HepG2 (cell line): ENCODE measurements around the gene MRNIP. TPM values are rescaled to one million over a fixed set of nuclear protein-coding genes. Genes with fewer than 3 reads are reported as not detected.

ENCODE experiments used
- AHR ChIP-seq: IDR thresholded peaks from 2 replicates; pipeline ENCODE4 v1.6.1; 2018; ENCODE audit warnings: missing genetic modification reagents, missing compliant biosample characterization
- ASH2L ChIP-seq: fragments of 300-600, 200-600 bp; sonication (generic); IDR thresholded peaks from 2 replicates; pipeline ENCODE4 v1.7.0; 2017; ENCODE audit warnings: low read depth, mild to moderate bottlenecking, moderate library complexity, mixed read lengths, low read length; ENCODE audit not compliant: insufficient read length
- DNMT3B ChIP-seq: conservative IDR thresholded peaks from 2 replicates; pipeline ENCODE4 v1.6.1; 2016; ENCODE audit warnings: missing biosample characterization, control low read depth
- HDAC2 ChIP-seq: sonication (generic); formaldehyde crosslinking; IDR thresholded peaks from 2 replicates; pipeline ENCODE4 v1.4.0; 2020; ENCODE audit warnings: missing genetic modification reagents
- HOXA3 ChIP-seq: sonication (generic); formaldehyde crosslinking; IDR thresholded peaks from 2 replicates; pipeline ENCODE4 v1.5.0; 2020; ENCODE audit warnings: missing genetic modification reagents
- KDM1A ChIP-seq: IDR thresholded peaks from 2 replicates; pipeline ENCODE4 v1.6.1; 2016; ENCODE audit warnings: missing compliant biosample characterization
- KDM6A ChIP-seq: IDR thresholded peaks from 2 replicates; pipeline ENCODE4 v1.6.1; 2016; ENCODE audit warnings: low read depth
- NFIC ChIP-seq: IDR thresholded peaks from 2 replicates; pipeline ENCODE4 v1.6.1; 2012; ENCODE audit warnings: mild to moderate bottlenecking, low read length, inconsistent platforms
- PCBP1 ChIP-seq: fragments of 200-400 bp; formaldehyde crosslinking; IDR thresholded peaks from 2 replicates; pipeline ENCODE4 v1.6.1; 2017; ENCODE audit warnings: mild to moderate bottlenecking, low read depth, low read length, borderline replicate concordance
- PRMT3 ChIP-seq: sonication (generic); formaldehyde crosslinking; IDR thresholded peaks from 2 replicates; pipeline ENCODE4 v1.8.1; 2022; ENCODE audit warnings: low read depth, mild to moderate bottlenecking, moderate library complexity, missing genetic modification reagents, borderline replicate concordance
- RAD21 ChIP-seq: fragments of 450-650 bp; formaldehyde crosslinking; IDR thresholded peaks from 2 replicates; pipeline ENCODE4 v1.5.0; 2020; ENCODE audit warnings: mild to moderate bottlenecking
- STAG1 ChIP-seq: sonication (generic); formaldehyde crosslinking; IDR thresholded peaks from 2 replicates; pipeline ENCODE4 v1.4.0; 2020; ENCODE audit warnings: missing genetic modification reagents
- TCF12 ChIP-seq, 2 experiments: fragments of 450-650 bp in 1 of 2; sonication (generic) in 1 of 2; formaldehyde crosslinking in 1 of 2; IDR thresholded peaks; 2 replicates each; pipeline versions ENCODE4 v1.6.1 to v1.8.0; 2017 to 2022; ENCODE audit warnings: antibody characterized with exemption in 1 of 2, mild to moderate bottlenecking in 1 of 2, missing genetic modification reagents in 1 of 2, moderate library complexity in 1 of 2
- THAP8 ChIP-seq: sonication (generic); formaldehyde crosslinking; IDR thresholded peaks from 2 replicates; pipeline ENCODE4 v1.5.1; 2020; ENCODE audit warnings: missing genetic modification reagents, mild to moderate bottlenecking, borderline replicate concordance
- XRCC5 ChIP-seq: fragments of 200-400 bp; formaldehyde crosslinking; optimal IDR thresholded peaks from 2 replicates; pipeline ENCODE3; 2017; ENCODE audit warnings: mild to moderate bottlenecking, low read length
- ZC3H4 ChIP-seq: sonication (generic); formaldehyde crosslinking; IDR thresholded peaks from 2 replicates; pipeline ENCODE4 v1.4.0; 2020; ENCODE audit warnings: missing genetic modification reagents, borderline replicate concordance
- ZNF674 ChIP-seq: sonication (generic); formaldehyde crosslinking; IDR thresholded peaks from 2 replicates; pipeline ENCODE4 v1.5.0; 2020; ENCODE audit warnings: low read depth, mild to moderate bottlenecking, missing genetic modification reagents
- ZNF768 ChIP-seq: sonication (generic); formaldehyde crosslinking; IDR thresholded peaks from 2 replicates; pipeline ENCODE4 v1.4.0; 2020; ENCODE audit warnings: missing genetic modification reagents
- polyA plus RNA-seq, 8 experiments: library from polyadenylated mRNA; depleted of rRNA in 3 of 8; stranded (reverse) in 7 of 8; unstranded in 1 of 8; fragments of >200 nt; fragmentation: Illumina TruSeq in 4 of 8; extraction: Trizol in 4 of 8; gene quantifications; 2 replicates each; pipeline versions ENCODE4 v1.2.1 to v1.2.3, GENCODE V29; 2011 to 2016; ENCODE audit warnings: low read depth in 4 of 8, missing spikeins in 1 of 8, mixed read lengths in 1 of 8; ENCODE audit not compliant: insufficient read depth in 1 of 8
- total RNA-seq, 5 experiments: library from RNA; depleted of rRNA; stranded (reverse); fragments of >200 nt; fragmentation: Illumina TruSeq; extraction: Trizol; gene quantifications; 2 replicates each; pipeline ENCODE4 v1.2.3, GENCODE V29; 2016; ENCODE audit warnings: low read depth in 1 of 5
- TF ChIP-seq, protein P1 (sequence below): sonication (generic); formaldehyde crosslinking; IDR thresholded peaks from 2 replicates; pipeline ENCODE4 v1.5.1; 2020; ENCODE audit warnings: missing genetic modification reagents, mild to moderate bottlenecking, borderline replicate concordance
- TF ChIP-seq, protein P2 (sequence below): sonication (generic); formaldehyde crosslinking; IDR thresholded peaks from 2 replicates; pipeline ENCODE4 v1.9.0; 2021; ENCODE audit warnings: mild to moderate bottlenecking, missing genetic modification reagents

The MRNIP gene
- total and polyA plus RNA-seq, 2 of the 13 experiments (the other 11 are each of a cell fraction or from before 2014, with no cell fraction given): 15.5 to 34.1 TPM

- TF ChIP-seq, protein P1, sequence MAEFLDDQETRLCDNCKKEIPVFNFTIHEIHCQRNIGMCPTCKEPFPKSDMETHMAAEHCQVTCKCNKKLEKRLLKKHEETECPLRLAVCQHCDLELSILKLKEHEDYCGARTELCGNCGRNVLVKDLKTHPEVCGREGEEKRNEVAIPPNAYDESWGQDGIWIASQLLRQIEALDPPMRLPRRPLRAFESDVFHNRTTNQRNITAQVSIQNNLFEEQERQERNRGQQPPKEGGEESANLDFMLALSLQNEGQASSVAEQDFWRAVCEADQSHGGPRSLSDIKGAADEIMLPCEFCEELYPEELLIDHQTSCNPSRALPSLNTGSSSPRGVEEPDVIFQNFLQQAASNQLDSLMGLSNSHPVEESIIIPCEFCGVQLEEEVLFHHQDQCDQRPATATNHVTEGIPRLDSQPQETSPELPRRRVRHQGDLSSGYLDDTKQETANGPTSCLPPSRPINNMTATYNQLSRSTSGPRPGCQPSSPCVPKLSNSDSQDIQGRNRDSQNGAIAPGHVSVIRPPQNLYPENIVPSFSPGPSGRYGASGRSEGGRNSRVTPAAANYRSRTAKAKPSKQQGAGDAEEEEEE (CRISPR knock-in tag): no peak
- TF ChIP-seq ZC3H4 (CRISPR knock-in tag): no peak
- TF ChIP-seq HOXA3: 0 out of 2 replicates have a peak, but pooled peaks have one; percentile 11
- TF ChIP-seq STAG1 (CRISPR knock-in tag): peak; percentile 65
- TF ChIP-seq, protein P2, sequence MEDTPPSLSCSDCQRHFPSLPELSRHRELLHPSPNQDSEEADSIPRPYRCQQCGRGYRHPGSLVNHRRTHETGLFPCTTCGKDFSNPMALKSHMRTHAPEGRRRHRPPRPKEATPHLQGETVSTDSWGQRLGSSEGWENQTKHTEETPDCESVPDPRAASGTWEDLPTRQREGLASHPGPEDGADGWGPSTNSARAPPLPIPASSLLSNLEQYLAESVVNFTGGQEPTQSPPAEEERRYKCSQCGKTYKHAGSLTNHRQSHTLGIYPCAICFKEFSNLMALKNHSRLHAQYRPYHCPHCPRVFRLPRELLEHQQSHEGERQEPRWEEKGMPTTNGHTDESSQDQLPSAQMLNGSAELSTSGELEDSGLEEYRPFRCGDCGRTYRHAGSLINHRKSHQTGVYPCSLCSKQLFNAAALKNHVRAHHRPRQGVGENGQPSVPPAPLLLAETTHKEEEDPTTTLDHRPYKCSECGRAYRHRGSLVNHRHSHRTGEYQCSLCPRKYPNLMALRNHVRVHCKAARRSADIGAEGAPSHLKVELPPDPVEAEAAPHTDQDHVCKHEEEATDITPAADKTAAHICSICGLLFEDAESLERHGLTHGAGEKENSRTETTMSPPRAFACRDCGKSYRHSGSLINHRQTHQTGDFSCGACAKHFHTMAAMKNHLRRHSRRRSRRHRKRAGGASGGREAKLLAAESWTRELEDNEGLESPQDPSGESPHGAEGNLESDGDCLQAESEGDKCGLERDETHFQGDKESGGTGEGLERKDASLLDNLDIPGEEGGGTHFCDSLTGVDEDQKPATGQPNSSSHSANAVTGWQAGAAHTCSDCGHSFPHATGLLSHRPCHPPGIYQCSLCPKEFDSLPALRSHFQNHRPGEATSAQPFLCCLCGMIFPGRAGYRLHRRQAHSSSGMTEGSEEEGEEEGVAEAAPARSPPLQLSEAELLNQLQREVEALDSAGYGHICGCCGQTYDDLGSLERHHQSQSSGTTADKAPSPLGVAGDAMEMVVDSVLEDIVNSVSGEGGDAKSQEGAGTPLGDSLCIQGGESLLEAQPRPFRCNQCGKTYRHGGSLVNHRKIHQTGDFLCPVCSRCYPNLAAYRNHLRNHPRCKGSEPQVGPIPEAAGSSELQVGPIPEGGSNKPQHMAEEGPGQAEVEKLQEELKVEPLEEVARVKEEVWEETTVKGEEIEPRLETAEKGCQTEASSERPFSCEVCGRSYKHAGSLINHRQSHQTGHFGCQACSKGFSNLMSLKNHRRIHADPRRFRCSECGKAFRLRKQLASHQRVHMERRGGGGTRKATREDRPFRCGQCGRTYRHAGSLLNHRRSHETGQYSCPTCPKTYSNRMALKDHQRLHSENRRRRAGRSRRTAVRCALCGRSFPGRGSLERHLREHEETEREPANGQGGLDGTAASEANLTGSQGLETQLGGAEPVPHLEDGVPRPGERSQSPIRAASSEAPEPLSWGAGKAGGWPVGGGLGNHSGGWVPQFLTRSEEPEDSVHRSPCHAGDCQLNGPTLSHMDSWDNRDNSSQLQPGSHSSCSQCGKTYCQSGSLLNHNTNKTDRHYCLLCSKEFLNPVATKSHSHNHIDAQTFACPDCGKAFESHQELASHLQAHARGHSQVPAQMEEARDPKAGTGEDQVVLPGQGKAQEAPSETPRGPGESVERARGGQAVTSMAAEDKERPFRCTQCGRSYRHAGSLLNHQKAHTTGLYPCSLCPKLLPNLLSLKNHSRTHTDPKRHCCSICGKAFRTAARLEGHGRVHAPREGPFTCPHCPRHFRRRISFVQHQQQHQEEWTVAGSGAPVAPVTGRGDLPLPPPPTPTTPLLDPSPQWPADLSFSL (CRISPR knock-in tag): no peak
- no peak for TF ChIP-seq ZNF674 (CRISPR knock-in tag)
- no peak for TF ChIP-seq DNMT3B (CRISPR knock-in tag)
- TF ChIP-seq XRCC5: peak; percentile 26
- TF ChIP-seq TCF12 (IDR thresholded peaks at IDR 0.05): no peak
- no peak for TF ChIP-seq TCF12 (CRISPR knock-in tag; IDR thresholded peaks at IDR 0.05)
- TF ChIP-seq NFIC: no peak
- TF ChIP-seq PCBP1: no peak
- 0 out of 2 replicates have a peak, but pooled peaks have one; percentile 8 for TF ChIP-seq ZNF768 (CRISPR knock-in tag)
- no peak for TF ChIP-seq THAP8 (CRISPR knock-in tag)
- no peak for TF ChIP-seq PRMT3
- TF ChIP-seq ASH2L: no peak
- TF ChIP-seq HDAC2 (CRISPR knock-in tag): no peak
- 0 out of 2 replicates have a peak, but pooled peaks have one; percentile 49 for TF ChIP-seq RAD21 (CRISPR knock-in tag)
- TF ChIP-seq KDM6A (CRISPR knock-in tag): no peak
- TF ChIP-seq KDM1A (CRISPR knock-in tag): no peak
- no peak for TF ChIP-seq AHR
Measured at GRCh38 chr5:179870403-179870903, 11.8 kb upstream of the MRNIP start (continued).
